A549 (cell line): Measurements from ENCODE around the gene IFNA14. TPM values are rescaled to one million over a fixed set of nuclear protein-coding genes. Genes with fewer than 3 reads are reported as not detected.
"Not testable (repeated sequence)": the region's sequence is repeated elsewhere in the genome, so short reads cannot be mapped to it uniquely, and the experiment has no call there.

ENCODE experiments used
- ATAC-seq, 2 experiments: fragments of 200-7000 bp in 1 of 2; fragments of >200 bp in 1 of 2; cut with Nextera tagmentation in 1 of 2; cut with Tn5 transposase in 1 of 2; 3 replicates each; pipeline versions ENCODE4 v1.8.0 to v1.9.1; 2018 to 2020; ENCODE audit warnings: mild to moderate bottlenecking in 1 of 2, moderate library complexity in 1 of 2
- CTCF ChIA-PET: fragments of 300-600 bp; sonication (Branson Sonifier 250); formaldehyde crosslinking; extraction: SDS; loops from one replicate; lab custom pipeline; 2021; ENCODE audit warnings: antibody characterized with exemption, inconsistent platforms; lab: Yijun Ruan, JAX
- POLR2A ChIA-PET: fragments of 350-600 bp; formaldehyde crosslinking; extraction: SDS; loops from one replicate; lab custom pipeline; 2021; ENCODE audit warnings: antibody characterized with exemption, inconsistent platforms; lab: Yijun Ruan, JAX
- DNase-seq, 2 experiments: peaks; one replicate each; pipeline versions ENCODE4 v3.0.0 to v3.0.0-alpha.2; 2011 to 2016; ENCODE audit warnings: low read depth in 1 of 2, low spot score in 1 of 2
- FAIRE-seq: peaks from 2 replicates; lab custom pipeline; 2011; peaks lifted over from hg19 to GRCh38; lab: Jason Lieb, UNC
- H3K27ac ChIP-seq, 2 experiments: fragments of >200 bp; sonication (Bioruptor Twin); formaldehyde crosslinking; 3 replicates each; pipeline ENCODE4 v1.5.1; 2016 to 2017
- H3K4me1 ChIP-seq: fragments of >200 bp; sonication (Bioruptor Twin); formaldehyde crosslinking; 3 replicates; pipeline ENCODE4 v1.6.1; 2016
- H3K4me2 ChIP-seq: fragments of >200 bp; sonication (Bioruptor Twin); formaldehyde crosslinking; 3 replicates; pipeline ENCODE4 v1.6.1; 2016
- H3K4me3 ChIP-seq: fragments of >200 bp; sonication (Bioruptor Twin); formaldehyde crosslinking; 3 replicates; pipeline ENCODE4 v1.5.1; 2016
- H3K9me3 ChIP-seq: fragments of >200 bp; sonication (Bioruptor Twin); formaldehyde crosslinking; 3 replicates; pipeline ENCODE4 v1.6.1; 2016
- CBX8 ChIP-seq: fragments of 200-600 bp; sonication (generic); IDR thresholded peaks from 2 replicates; pipeline ENCODE4 v1.6.1; 2016
- CHD4 ChIP-seq: fragments of 200-600 bp; sonication (generic); IDR thresholded peaks from 2 replicates; pipeline ENCODE4 v1.6.1; 2016; ENCODE audit warnings: antibody characterized with exemption, mild to moderate bottlenecking, borderline replicate concordance
- CTCF ChIP-seq: fragments of >200 bp; sonication (Bioruptor Twin); formaldehyde crosslinking; IDR thresholded peaks from 3 replicates; pipeline ENCODE4 v1.5.1; 2016
- EHMT2 ChIP-seq: fragments of 200-600 bp; sonication (generic); IDR thresholded peaks from 2 replicates; pipeline ENCODE4 v1.6.1; 2016; ENCODE audit warnings: antibody characterized with exemption, low read depth, mild to moderate bottlenecking, moderate library complexity
- FOXS1 ChIP-seq: fragments of 250-450 bp; sonication (Bioruptor Pico); IDR thresholded peaks from 2 replicates; pipeline ENCODE4 v1.5.0; 2020; ENCODE audit warnings: mild to moderate bottlenecking, moderate library complexity
- HMGXB4 ChIP-seq: fragments of 250-450 bp; sonication (Bioruptor Pico); IDR thresholded peaks from 2 replicates; pipeline ENCODE4 v1.5.0; 2021; ENCODE audit warnings: mild to moderate bottlenecking, moderate library complexity, borderline replicate concordance
- RAD21 ChIP-seq, 2 experiments: fragments of >200 bp in 1 of 2; sonication (Bioruptor Twin) in 1 of 2; formaldehyde crosslinking in 1 of 2; IDR thresholded peaks in 1 of 2; conservative IDR thresholded peaks in 1 of 2; 2 replicates in 1 of 2; 3 replicates in 1 of 2; pipeline ENCODE4 v1.6.1; 2012 to 2018; ENCODE audit warnings: inconsistent platforms in 1 of 2
- SMC3 ChIP-seq: fragments of >200 bp; sonication (Bioruptor Twin); formaldehyde crosslinking; IDR thresholded peaks from 3 replicates; pipeline ENCODE4 v1.6.1; 2018; ENCODE audit warnings: inconsistent platforms
- SREBF2 ChIP-seq: fragments of 450-650 bp; IDR thresholded peaks from 2 replicates; pipeline ENCODE4 v1.6.1; 2014; ENCODE audit warnings: mild to moderate bottlenecking, moderate library complexity
- WGBS: methylation state at CpG from one replicate; pipeline ENCODE4 v1.1.6; 2017; ENCODE audit errors: missing lambda C conversion rate; 5-methylcytosine and 5-hydroxymethylcytosine counted together
- polyA plus RNA-seq, 4 experiments: library from polyadenylated mRNA; depleted of rRNA in 3 of 4; stranded (reverse); fragments of >200 nt; fragmentation: RNase III in 1 of 4; extraction: RNeasy Plus Mini Kit Qiagen cat#74134 plus additional on column Dnase treatment in 1 of 4; gene quantifications; 2 replicates in 3 of 4; 3 replicates in 1 of 4; pipeline ENCODE4 v1.2.3, GENCODE V29; 2011 to 2017

IFNA14 gene
- polyA plus RNA-seq, 2 of the 4 experiments (the other 2 are of a cell fraction) = not detected

GRCh38 chr9:21251638-21252037 is 11.8 kb upstream of the IFNA14 start (continued):
- no peak for TF ChIP-seq HMGXB4 (CRISPR knock-in tag)

- no peak for FAIRE-seq
- ATAC-seq = peak in 1 of 2 experiments; percentile 60; a peak in 4 of 6 replicates
- H3K27ac ChIP-seq = no peak overlapping the region
- no peak for TF ChIP-seq FOXS1
- TF ChIP-seq SREBF2 = no peak
- no peak overlapping the region for H3K4me2 ChIP-seq
- POLR2A ChIA-PET = no interaction called here
- no peaks in the 10 kb centered on the region for H3K4me1 ChIP-seq
- no peaks in the 10 kb centered on the region; the same call in 2 of the 3 replicates for H3K9me3 ChIP-seq
- no peak for DNase-seq
- CTCF ChIA-PET = interaction anchor here (1.2 to 5.1 kb wide), 7 partner anchors 9 to 562 kb away, joined by 3 to 40 read pairs (median 7); no protein-coding TSS in a partner anchor
- WGBS = 0% methylated on average over 1 of the region's 1 CpG
- no peak overlapping the region for H3K4me3 ChIP-seq
Observed at GRCh38 chr9:21251190-21251589, 11.4 kb upstream of the IFNA14 start.

- ChIA-PET POLR2A (no interaction called here), CTCF (interaction anchor here (1.1 kb wide), 1 partner anchor 50 kb away, joined by 3 read pairs; no protein-coding TSS in a partner anchor)
- H3K4me3 ChIP-seq = no peak overlapping the region
- DNase-seq (no peak), FAIRE-seq (no peak), ATAC-seq (no peak)
- no peak for TF ChIP-seq EHMT2
- TF ChIP-seq CHD4 = no peak
- TF ChIP-seq FOXS1 = no peak
- no peak for TF ChIP-seq CBX8
- H3K4me1 ChIP-seq = no peaks in the 10 kb centered on the region
- no peak overlapping the region for H3K4me2 ChIP-seq
- H3K9me3 ChIP-seq = no peaks in the 10 kb centered on the region; the same call in 2 of the 3 replicates
- WGBS = 2% methylated on average over 2 of the region's 2 CpGs
- no peak overlapping the region for H3K27ac ChIP-seq
Observed at GRCh38 chr9:21244836-21245235, 5.0 kb upstream of the IFNA14 start.

- FAIRE-seq, ATAC-seq, DNase-seq, H3K27ac ChIP-seq, H3K4me1 ChIP-seq, POLR2A ChIA-PET, H3K9me3 ChIP-seq, H3K4me3 ChIP-seq: not testable (repeated sequence)
- 0 out of 3 replicates have a peak overlapping the region, but pooled peaks have one; percentile 49 for H3K4me2 ChIP-seq
- CTCF ChIA-PET = interaction anchor here (0.6 to 2.1 kb wide), 24 partner anchors 10 to 560 kb away, joined by 3 to 21 read pairs (median 4); partner anchors contain the start of gene IFNA7
- WGBS = 57% methylated on average over 1 of the region's 1 CpG
Observed at GRCh38 chr9:21236360-21236714, 3.5 kb downstream of the IFNA14 start.

- 17% methylated on average over 8 of the region's 8 CpGs for WGBS
- POLR2A ChIA-PET, H3K4me1 ChIP-seq, H3K27ac ChIP-seq, FAIRE-seq, H3K4me3 ChIP-seq, H3K9me3 ChIP-seq: not testable (repeated sequence)
- H3K4me2 ChIP-seq = peak overlapping the region; percentile 49; the same call in 1 of the 3 replicates
- ATAC-seq (peak; percentile 95), DNase-seq (peak; percentile 19 to 60)
- CTCF ChIA-PET = interaction anchor here (0.6 to 2.1 kb wide), 28 partner anchors 11 to 561 kb away, joined by 3 to 21 read pairs (median 4); partner anchors contain the start of gene IFNA7
- peak; percentile 68 for TF ChIP-seq CTCF
- TF ChIP-seq RAD21 (conservative IDR thresholded peaks at IDR 0.05 in 1 of 2, IDR thresholded peaks at IDR 0.05 in 1 of 2) = peak; percentile 64 to 72
- TF ChIP-seq SMC3 = peak; percentile 44; the same call in 1 of the 3 replicates
Observed at GRCh38 chr9:21235468-21236359, 4.1 kb downstream of the IFNA14 start.
